Suprapubic skin (tissue), 3 donors: ENCODE measurements around the gene PLA2G4C.

Experiments
- EP300 ChIP-seq: sonication (generic); formaldehyde crosslinking; IDR thresholded peaks from one replicate; pipeline ENCODE4 v1.6.1; 2017; ENCODE audit warnings: antibody characterized with exemption
- POLR2A ChIP-seq, 2 donors: fragments of 450-650 bp; IDR thresholded peaks; one replicate each; pipeline ENCODE4 v1.6.1; 2017; ENCODE audit warnings: antibody characterized with exemption in 2 of 2, mild to moderate bottlenecking in 2 of 2, moderate library complexity in 2 of 2
- TF ChIP-seq, protein P1 (sequence below), 2 donors: fragments of 200-600 bp in 1 of 2; fragments of 450-650 bp in 1 of 2; sonication (generic) in 1 of 2; IDR thresholded peaks; one replicate each; pipeline ENCODE4 v1.5.1; 2016 to 2019; ENCODE audit warnings: antibody characterized with exemption in 2 of 2, mild to moderate bottlenecking in 1 of 2, moderate library complexity in 1 of 2

DNA sequence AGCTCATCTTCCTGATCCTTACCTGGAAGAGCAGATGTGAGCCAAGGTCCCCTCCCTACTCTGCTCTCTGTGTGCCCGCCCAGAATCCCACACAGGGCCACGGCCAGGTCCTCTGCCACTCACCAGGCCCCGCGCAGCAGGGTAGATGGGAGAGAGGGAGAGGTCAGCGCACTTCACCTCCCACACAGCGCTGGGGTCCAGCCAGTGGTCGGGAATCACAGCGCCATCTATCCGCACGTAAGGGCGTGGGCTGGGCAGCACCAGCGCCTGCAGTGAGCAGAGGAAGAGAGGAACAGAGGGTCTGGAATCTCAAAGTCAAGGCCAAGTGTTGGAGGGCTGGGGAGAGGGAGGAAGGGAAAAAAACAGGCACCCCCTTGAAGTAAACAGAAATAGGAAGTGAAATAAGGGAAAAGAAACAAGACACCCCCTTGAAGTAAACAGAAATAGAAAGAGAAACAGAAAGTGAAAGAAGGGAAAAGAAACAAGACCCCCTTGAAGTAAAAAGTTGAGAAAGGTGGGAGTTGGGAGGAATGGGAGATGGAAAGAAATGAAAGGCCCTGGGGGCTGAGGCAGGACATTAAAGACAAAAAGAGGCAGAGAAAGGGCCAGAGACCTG, 7.0 kb upstream of the PLA2G4C start:
- no peak for TF ChIP-seq POLR2A (IDR thresholded peaks at IDR 0.05)
- TF ChIP-seq, protein P1, sequence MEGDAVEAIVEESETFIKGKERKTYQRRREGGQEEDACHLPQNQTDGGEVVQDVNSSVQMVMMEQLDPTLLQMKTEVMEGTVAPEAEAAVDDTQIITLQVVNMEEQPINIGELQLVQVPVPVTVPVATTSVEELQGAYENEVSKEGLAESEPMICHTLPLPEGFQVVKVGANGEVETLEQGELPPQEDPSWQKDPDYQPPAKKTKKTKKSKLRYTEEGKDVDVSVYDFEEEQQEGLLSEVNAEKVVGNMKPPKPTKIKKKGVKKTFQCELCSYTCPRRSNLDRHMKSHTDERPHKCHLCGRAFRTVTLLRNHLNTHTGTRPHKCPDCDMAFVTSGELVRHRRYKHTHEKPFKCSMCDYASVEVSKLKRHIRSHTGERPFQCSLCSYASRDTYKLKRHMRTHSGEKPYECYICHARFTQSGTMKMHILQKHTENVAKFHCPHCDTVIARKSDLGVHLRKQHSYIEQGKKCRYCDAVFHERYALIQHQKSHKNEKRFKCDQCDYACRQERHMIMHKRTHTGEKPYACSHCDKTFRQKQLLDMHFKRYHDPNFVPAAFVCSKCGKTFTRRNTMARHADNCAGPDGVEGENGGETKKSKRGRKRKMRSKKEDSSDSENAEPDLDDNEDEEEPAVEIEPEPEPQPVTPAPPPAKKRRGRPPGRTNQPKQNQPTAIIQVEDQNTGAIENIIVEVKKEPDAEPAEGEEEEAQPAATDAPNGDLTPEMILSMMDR (IDR thresholded peaks at IDR 0.05) = no peak
- no peak for TF ChIP-seq EP300
